AG04449 (cell line): ENCODE measurements around the gene SEM1.

Experiments used
- CTCF ChIA-PET: fragments of 350-600 bp; formaldehyde crosslinking; extraction: SDS; loops from one replicate; lab custom pipeline; 2021; ENCODE audit warnings: antibody characterized with exemption; lab: Yijun Ruan, JAX
- POLR2A ChIA-PET: fragments of 400-600, 350-600 bp; formaldehyde crosslinking; extraction: SDS; loops from one replicate; lab custom pipeline; 2020; ENCODE audit warnings: antibody characterized with exemption, inconsistent platforms; lab: Yijun Ruan, JAX
- DNase-seq: peaks from one replicate; pipeline ENCODE4 v3.0.0-alpha.2; 2010; ENCODE audit warnings: low read depth, low spot score
- H3K4me3 ChIP-seq: 2 replicates; pipeline ENCODE4 v1.5.1; 2011; ENCODE audit warnings: low read depth, mild to moderate bottlenecking, control low read depth, low read length
- CTCF ChIP-seq: IDR thresholded peaks from one replicate; pipeline ENCODE4 v1.5.1; 2011; ENCODE audit warnings: mild to moderate bottlenecking, moderate library complexity, low read length, control low read depth, inconsistent platforms; ENCODE audit not compliant: insufficient read depth; ENCODE audit errors: missing control alignments

The SEM1 gene

GRCh38 chr7:96685755-96686154 lies 23.9 kb downstream of the SEM1 start:
- no peak for DNase-seq

GRCh38 chr7:96685353-96685752 lies 24.3 kb downstream of the SEM1 start:
- TF ChIP-seq CTCF = no peak
- H3K4me3 ChIP-seq = no peak overlapping the region
- POLR2A ChIA-PET = no interaction called here
- CTCF ChIA-PET = no interaction called here
- DNase-seq = no peak

More at GRCh38 chr7:96685755-96686154, 23.9 kb downstream of the SEM1 start:
- POLR2A ChIA-PET = no interaction called here
- no peak overlapping the region for H3K4me3 ChIP-seq
- CTCF ChIA-PET = no interaction called here
- TF ChIP-seq CTCF = no peak

GRCh38 chr7:96679886-96680285 lies 29.8 kb downstream of the SEM1 start:
- CTCF ChIA-PET = no interaction called here
- no peak for TF ChIP-seq CTCF
- POLR2A ChIA-PET = no interaction called here
- no peak for DNase-seq
- no peak overlapping the region for H3K4me3 ChIP-seq

- CTCF ChIA-PET = no interaction called here
- POLR2A ChIA-PET = no interaction called here
- no peak overlapping the region for H3K4me3 ChIP-seq
- TF ChIP-seq CTCF = no peak
- no peak for DNase-seq
These were observed 32.7 kb downstream of the SEM1 start for GRCh38 chr7:96676919-96677318.

GRCh38 chr7:96675548-96675947 lies 34.1 kb downstream of the SEM1 start:
- DNase-seq = no peak
- H3K4me3 ChIP-seq = no peak overlapping the region
- ChIA-PET CTCF (no interaction called here), POLR2A (no interaction called here)
- no peak for TF ChIP-seq CTCF

GRCh38 chr7:96674565-96674964 lies 35.1 kb downstream of the SEM1 start:
- no peak for DNase-seq
- CTCF ChIA-PET = no interaction called here

More at GRCh38 chr7:96674565-96674964, 35.1 kb downstream of the SEM1 start:
- no peak overlapping the region for H3K4me3 ChIP-seq
- POLR2A ChIA-PET = no interaction called here
- TF ChIP-seq CTCF = no peak
